Activated CD4-positive, alpha-beta T cell treated with anti-CD3 and anti-CD28 coated beads for 36 hours (primary cell): Measurements from ENCODE around the gene ABT1. TPM values are rescaled to one million over a fixed set of nuclear protein-coding genes. Genes with fewer than 3 reads are reported as not detected.

Experiments used
- ATAC-seq: fragments of 200-7000 bp; cut with Tn5 transposase; one replicate; pipeline ENCODE4 v1.10.0; 2021; ENCODE audit warnings: mild to moderate bottlenecking, moderate library complexity
- CTCF ChIA-PET: fragments of 350-600 bp; sonication (Branson Sonifier 250); formaldehyde crosslinking; loops from one replicate; lab custom pipeline; 2021; ENCODE audit warnings: antibody characterized with exemption; lab: Charles Lee
- POLR2A ChIA-PET: fragments of 350-600 bp; sonication (Branson Sonifier 250); formaldehyde crosslinking; loops from one replicate; lab custom pipeline; 2021; ENCODE audit warnings: antibody characterized with exemption, inconsistent platforms; lab: Charles Lee
- DNase-seq: peaks from one replicate; pipeline ENCODE4 v3.0.0-alpha.2; 2020
- H3K27ac Mint-ChIP-seq: one replicate; pipeline ENCODE4 v1.8.0; 2021; ENCODE audit warnings: mixed read lengths
- H3K27me3 Mint-ChIP-seq: one replicate; pipeline ENCODE4 v1.8.0; 2021; ENCODE audit warnings: mixed read lengths
- H3K36me3 Mint-ChIP-seq: one replicate; pipeline ENCODE4 v1.8.0; 2021; ENCODE audit warnings: low read depth, mixed read lengths
- H3K4me1 Mint-ChIP-seq: one replicate; pipeline ENCODE4 v1.8.0; 2021; ENCODE audit warnings: mixed read lengths
- H3K4me3 Mint-ChIP-seq: one replicate; pipeline ENCODE4 v1.8.0; 2021; ENCODE audit warnings: mild to moderate bottlenecking, moderate library complexity, mixed read lengths
- H3K9me3 Mint-ChIP-seq: one replicate; pipeline ENCODE4 v1.8.0; 2021; ENCODE audit warnings: low read depth, mixed read lengths
- intact Hi-C, 2 experiments: fragments of 100-400 bp; cut with DNase I in 1 of 2; cut with micrococcal nuclease in 1 of 2; formaldehyde crosslinking; loops; one replicate each; pipeline versions ENCODE4 v1.14.2 to v1.15.1; 2022 to 2024; cut with DNase I, micrococcal nuclease
- total RNA-seq, 2 experiments: library from RNA; stranded (reverse); gene quantifications; one replicate each; pipeline ENCODE4 v1.2.3, GENCODE V29; 2021

Gene ABT1
- total RNA-seq, 2 experiments from 2014 or later = 21.5 to 24.9 TPM

GRCh38 chr6:26640806-26641205, 44.1 kb downstream of the ABT1 start:
- no peak for ATAC-seq
- no peak overlapping the region for H3K4me3 Mint-ChIP-seq
- POLR2A ChIA-PET = no interaction called here

GRCh38 chr6:26646074-26646473, 49.3 kb downstream of the ABT1 start:
- ChIA-PET POLR2A (no interaction called here), CTCF (no interaction called here)
- intact Hi-C loops = no loop called here
- Mint-ChIP-seq H3K9me3 (peaks cover 19% of the 10 kb centered on the region), H3K4me1 (no peaks in the 10 kb centered on the region), H3K27ac (no peak overlapping the region), H3K4me3 (no peak overlapping the region), H3K27me3 (no peaks in the 10 kb centered on the region), H3K36me3 (peaks cover 60% of the 10 kb centered on the region)
- DNase-seq (no peak), ATAC-seq (no peak)

More at GRCh38 chr6:26640806-26641205, 44.1 kb downstream of the ABT1 start:
- Mint-ChIP-seq H3K27ac (no peak overlapping the region), H3K4me1 (no peaks in the 10 kb centered on the region), H3K9me3 (peaks cover 32% of the 10 kb centered on the region), H3K36me3 (peaks cover 67% of the 10 kb centered on the region), H3K27me3 (no peaks in the 10 kb centered on the region)
- intact Hi-C loops = no loop called here
- CTCF ChIA-PET = no interaction called here
- no peak for DNase-seq

Other genes with a start within 250 kb of the ABT1 start
- 10 to 100 TPM; 62.5 to 62.8 TPM for gene BTN3A2, start 231.8 kb upstream of the ABT1 start, total RNA-seq
- gene BTN2A2, start 213.8 kb upstream of the ABT1 start, total RNA-seq = 10 to 100 TPM; 13.6 to 14.7 TPM
- 10 to 100 TPM; 31.4 to 33.2 TPM for gene BTN3A1, start 194.7 kb upstream of the ABT1 start, total RNA-seq
- gene BTN3A3, start 156.4 kb upstream of the ABT1 start, total RNA-seq = 10 to 100 TPM; 33.3 to 34.1 TPM
- gene BTN2A1, start 139.0 kb upstream of the ABT1 start, total RNA-seq = 10 to 100 TPM; 17.3 to 17.5 TPM
- not detected for gene BTN1A1, start 96.7 kb upstream of the ABT1 start, total RNA-seq
- 10 to 100 TPM; 63.6 to 86.4 TPM for gene HMGN4, start 58.6 kb upstream of the ABT1 start, total RNA-seq
- gene ZNF322, start 62.8 kb downstream of the ABT1 start, total RNA-seq = 1 to 10 TPM; 5.2 to 8.4 TPM